ENCODE measurements around the gene ZNF99. TPM values are rescaled to one million over a fixed set of nuclear protein-coding genes. Genes with fewer than 3 reads are reported as not detected.

The ZNF99 gene
- polyA plus RNA-seq, 2 of the 4 experiments (the other 2 are of a cell fraction): not detected

GRCh38 chr19:22807061-22807835, 23.3 kb upstream of the ZNF99 start (continued):
- no peak for TF ChIP-seq ZNF302 (CRISPR knock-in tag; IDR thresholded peaks at IDR 0.05)
- no peak for TF ChIP-seq CBX2 (IDR thresholded peaks at IDR 0.05; ENCODE audit: borderline replicate concordance, low read depth)
- TF ChIP-seq FOXS1 (CRISPR knock-in tag; IDR thresholded peaks at IDR 0.05): no peak
- TF ChIP-seq MAFK (IDR thresholded peaks at IDR 0.05; ENCODE audit: partially characterized antibody): no peak
- no peak for TF ChIP-seq RCOR1 (IDR thresholded peaks at IDR 0.05; ENCODE audit: low read depth, low read length)
- TF ChIP-seq RNF2 (IDR thresholded peaks at IDR 0.05; ENCODE audit: borderline replicate concordance, low read depth): no peak

DNA sequence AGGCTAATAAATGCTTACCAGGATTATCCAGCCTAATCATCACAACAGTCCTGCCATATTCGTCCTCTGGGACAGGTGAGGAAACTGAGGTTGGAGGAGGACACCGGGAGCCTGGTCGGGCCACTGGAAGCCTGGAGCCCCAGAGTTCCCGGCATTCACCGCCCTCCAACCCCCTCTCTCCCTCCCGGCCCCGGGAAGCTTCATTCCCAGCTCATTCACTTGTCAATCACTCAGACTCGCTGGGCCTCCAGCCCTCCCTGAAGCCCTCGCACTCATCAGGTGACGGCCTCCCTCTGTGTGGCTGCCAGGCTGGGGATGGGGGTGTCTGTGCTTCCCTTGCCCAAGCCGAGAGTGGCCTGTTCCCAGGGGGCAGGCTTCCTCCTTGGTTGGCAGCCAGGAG, 22.5 kb upstream of the ZNF99 start:
- Histone ChIP-seq H3K9me3 (peaks cover 35% of the 10 kb centered on the region; the same call in 2 of the 3 replicates), H3K4me1 (no peaks in the 10 kb centered on the region), H3K4me3 (no peak overlapping the region), H3K27ac (no peak overlapping the region), H3K4me2 (no peak overlapping the region)
- TF ChIP-seq PHF8 (IDR thresholded peaks at IDR 0.05; ENCODE audit: borderline replicate concordance, low read depth) (no peak), TP53 (CRISPR knock-in tag; IDR thresholded peaks at IDR 0.05) (no peak), CHD4 (IDR thresholded peaks at IDR 0.05; ENCODE audit: borderline replicate concordance) (no peak), ZSCAN20 (CRISPR knock-in tag; IDR thresholded peaks at IDR 0.05) (no peak), HOXB5 (CRISPR knock-in tag; IDR thresholded peaks at IDR 0.05) (no peak), CBX8 (IDR thresholded peaks at IDR 0.05) (no peak)
- WGBS (ENCODE audit: missing lambda C conversion rate): 30% methylated on average over 10 of the region's 11 CpGs
- DNase-seq (ENCODE audit: low read depth in 1 of 2, low spot score in 1 of 2): no peak
- ChIA-PET CTCF (interaction anchor here (0.7 kb wide), 1 partner anchor 1518 kb away, joined by 3 read pairs; no protein-coding TSS in a partner anchor), POLR2A (no interaction called here)
- no peak for FAIRE-seq
- no peak for ATAC-seq

DNA sequence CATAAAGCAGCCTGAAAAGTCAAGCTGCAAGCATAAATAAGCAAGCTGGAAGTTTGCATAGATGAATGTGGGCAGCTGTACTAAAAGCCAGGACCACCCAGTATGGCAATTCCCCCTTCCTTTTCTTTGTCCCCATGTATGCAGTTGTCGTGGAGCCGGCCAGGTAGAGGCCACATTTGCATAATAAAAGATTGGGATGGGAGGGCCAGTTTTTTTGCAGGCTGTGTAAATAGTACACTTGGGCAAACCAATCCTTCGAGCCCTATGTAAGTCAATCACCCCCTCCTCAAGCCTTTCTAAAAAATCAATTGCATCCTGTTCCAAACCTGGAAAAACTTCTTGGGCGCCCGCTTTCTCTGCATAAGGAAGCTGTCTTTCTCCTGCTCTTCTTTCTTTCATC, 13.1 kb upstream of the ZNF99 start:
- DNase-seq (ENCODE audit: low read depth in 1 of 2, low spot score in 1 of 2): no peak
- ATAC-seq: no peak
- H3K4me2 ChIP-seq: no peak overlapping the region
- POLR2A ChIA-PET: no interaction called here
- TF ChIP-seq FOSL2 (IDR thresholded peaks at IDR 0.05): no peak
- no peak for TF ChIP-seq FOSL2 (CRISPR knock-in tag; IDR thresholded peaks at IDR 0.05)
- TF ChIP-seq EHMT2 (IDR thresholded peaks at IDR 0.05; ENCODE audit: low read depth): no peak
- TF ChIP-seq RFX5 (IDR thresholded peaks at IDR 0.05): no peak
- TF ChIP-seq CTCF (IDR thresholded peaks at IDR 0.05): no peak
- TF ChIP-seq TFCP2L1 (CRISPR knock-in tag; IDR thresholded peaks at IDR 0.05): no peak
- no peak for TF ChIP-seq BCL3 (IDR thresholded peaks at IDR 0.05)
- no peak for TF ChIP-seq RARB (CRISPR knock-in tag; IDR thresholded peaks at IDR 0.05)
- H3K27ac ChIP-seq: no peak overlapping the region
- FAIRE-seq: no peak
- no peak overlapping the region for H3K4me3 ChIP-seq
- CTCF ChIA-PET: no interaction called here
- 21% methylated on average over 5 of the region's 5 CpGs for WGBS (ENCODE audit: missing lambda C conversion rate)
- H3K4me1 ChIP-seq: no peaks in the 10 kb centered on the region
- H3K9me3 ChIP-seq: peaks cover 37% of the 10 kb centered on the region

Data from A549 (cell line).